Measurements from ENCODE around the gene RAE1. TPM values are rescaled to one million over a fixed set of nuclear protein-coding genes. Genes with fewer than 3 reads are reported as not detected.
A peak's percentile ranks its signal among the peaks of the same experiment; 100 is the strongest.
"Not testable (repeated sequence)": the region's sequence is repeated elsewhere in the genome, so short reads cannot be mapped to it uniquely, and the experiment has no call there.

The RAE1 gene
- total RNA-seq, 1 experiment from 2014 or later: 53.1 TPM

DNA sequence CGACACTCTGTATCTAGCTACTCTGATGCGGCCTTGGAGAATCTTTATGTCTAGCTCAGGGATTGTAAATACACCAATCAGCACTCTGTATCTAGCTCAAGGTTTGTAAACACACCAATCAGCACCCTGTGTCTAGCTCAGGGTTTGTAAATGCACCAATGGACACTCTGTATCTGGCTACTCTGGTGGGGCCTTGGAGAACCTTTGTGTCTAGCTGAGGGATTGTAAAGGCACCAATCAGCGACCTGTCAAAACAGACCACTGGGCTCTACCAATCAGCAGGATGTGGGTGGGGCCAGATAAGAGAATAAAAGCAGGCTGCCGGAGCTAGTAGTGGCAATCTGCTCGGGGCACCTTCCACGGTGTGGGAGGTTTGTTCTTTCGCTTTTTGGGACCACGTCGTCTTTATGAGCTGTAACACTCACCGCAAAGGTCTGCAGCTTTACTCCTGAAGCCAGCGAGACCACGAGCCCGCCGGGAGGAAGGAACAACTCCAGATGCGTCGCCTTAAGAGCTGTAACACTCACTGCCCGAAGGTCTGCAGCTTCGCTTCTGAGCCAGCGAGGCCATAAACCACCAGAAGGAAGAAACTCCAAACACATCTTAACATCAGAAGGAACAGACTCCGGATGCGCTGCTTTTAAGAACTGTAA, 2.0 kb upstream of the RAE1 start:
- DNase-seq; H3K27me3 Mint-ChIP-seq (ENCODE audit: low read depth); H4K20me1 ChIP-seq (ENCODE audit: control insufficient read depth, insufficient read depth, insufficient read length); H3K9me3 ChIP-seq (ENCODE audit: control insufficient read depth, low read depth, low read length); H3T11ph ChIP-seq (ENCODE audit: low read length); H3K4me1 ChIP-seq (ENCODE audit: insufficient read depth, low read length); H2BK20ac ChIP-seq (ENCODE audit: low read depth, low read length, poor library complexity, severe bottlenecking); H3K79me1 ChIP-seq (ENCODE audit: insufficient read depth, low read depth, low read length, poor library complexity, severe bottlenecking); H3K23ac ChIP-seq (ENCODE audit: insufficient read length, low read depth, low read length); H2BK120ac ChIP-seq (ENCODE audit: low read depth, low read length, poor library complexity, severe bottlenecking); H3K27me3 ChIP-seq (ENCODE audit: insufficient read depth, low read length); H4K5ac ChIP-seq (ENCODE audit: insufficient read length, low read depth, low read length); H2BK5ac ChIP-seq (ENCODE audit: insufficient read length, low read length); H3K23me2 ChIP-seq (ENCODE audit: insufficient read length, low read depth, low read length, poor library complexity, severe bottlenecking); H3K14ac ChIP-seq (ENCODE audit: insufficient read depth, low read length); H3K4ac ChIP-seq (ENCODE audit: low read depth, low read length); H3K27ac ChIP-seq (ENCODE audit: insufficient read length, low read depth, low read length); H3K27ac Mint-ChIP-seq; H2BK15ac ChIP-seq (ENCODE audit: low read depth, low read length); H2AFZ ChIP-seq (ENCODE audit: low read length); H2AK5ac ChIP-seq (ENCODE audit: insufficient read length, low read length); H3K56ac ChIP-seq (ENCODE audit: insufficient read length, low read depth, low read length); H3K4me2 ChIP-seq (ENCODE audit: insufficient read depth, insufficient read length, low read length); H4K91ac ChIP-seq (ENCODE audit: insufficient read length, low read depth, low read length); H3K4me1 Mint-ChIP-seq; H2BK12ac ChIP-seq (ENCODE audit: insufficient read length, low read depth, low read length); H4K8ac ChIP-seq (replicated peaks; ENCODE audit: insufficient read length, low read depth, low read length); H3K9ac ChIP-seq (ENCODE audit: extremely low read depth, insufficient read length, low read length); H3K18ac ChIP-seq (ENCODE audit: insufficient read length, low read depth, low read length); H3K9me3 Mint-ChIP-seq: not testable (repeated sequence)
- H3K36me3 Mint-ChIP-seq (ENCODE audit: insufficient read depth in 1 of 3, low read depth in 3 of 3): peaks cover 4 to 21% (median 12%) of the 10 kb centered on the region in 3 experiments; a peak in 6 of 7 replicates
- peak overlapping the region in 1 of 2 experiments; percentile 53; a peak in 1 of 5 replicates for H3K4me3 Mint-ChIP-seq
- no CpG with 5 or more reads among the region's 21 CpGs for WGBS (ENCODE audit: extremely low coverage, insufficient read length, low lambda C conversion rate)
- H3K79me2 ChIP-seq (ENCODE audit: insufficient read depth, low read length): peaks cover 20% of the 10 kb centered on the region; the same call in 1 of the 2 replicates
